Ascending aorta (tissue), 2 donors: Measurements from ENCODE around the gene SLC1A2. TPM values are rescaled to one million over a fixed set of nuclear protein-coding genes. Genes with fewer than 3 reads are reported as not detected.

Experiments
- DNase-seq, 2 donors: peaks; one replicate each; pipeline ENCODE4 v3.0.0-alpha.2; 2019; ENCODE audit warnings: low spot score in 2 of 2
- H3K27ac ChIP-seq, 2 donors: fragments of 200-600 bp; sonication (generic); one replicate each; pipeline ENCODE4 v1.5.1; 2016 to 2017; ENCODE audit warnings: mild to moderate bottlenecking in 1 of 2
- H3K27me3 ChIP-seq: fragments of 200-600 bp; sonication (generic); one replicate; pipeline ENCODE4 v1.5.1; 2017
- H3K36me3 ChIP-seq, 2 donors: fragments of 200-600 bp; sonication (generic); one replicate each; pipeline ENCODE4 v1.5.1; 2016
- H3K4me1 ChIP-seq, 2 donors: fragments of 200-600 bp; sonication (generic); one replicate each; pipeline ENCODE4 v1.5.1; 2016 to 2017; ENCODE audit warnings: mild to moderate bottlenecking in 1 of 2
- H3K4me3 ChIP-seq, 2 donors: fragments of 200-600 bp; sonication (generic); one replicate each; pipeline ENCODE4 v1.5.1; 2016 to 2017; ENCODE audit warnings: mild to moderate bottlenecking in 1 of 2
- H3K9me3 ChIP-seq, 2 donors: fragments of 200-600 bp; sonication (generic); one replicate each; pipeline ENCODE4 v1.5.1; 2016
- CTCF ChIP-seq, 3 experiments: fragments of 200-600 bp in 2 of 3; fragments of 450-650 bp in 1 of 3; sonication (generic) in 2 of 3; IDR thresholded peaks; one replicate each; pipeline ENCODE4 v1.5.1; 2016 to 2019; ENCODE audit warnings: antibody characterized with exemption in 3 of 3, mild to moderate bottlenecking in 1 of 3, moderate library complexity in 1 of 3
- intact Hi-C: fragments of 100-400 bp; cut with DNase I; formaldehyde crosslinking; loops from one replicate; pipeline ENCODE4 v1.15.1; 2023
- total RNA-seq: library from RNA; depleted of rRNA; stranded (reverse); fragments of >200 nt; gene quantifications from one replicate; pipeline ENCODE4 v1.1.0, GENCODE V29; 2016

Gene SLC1A2
- total RNA-seq, 1 donor from 2014 or later = 0.32 TPM

GRCh38 chr11:35362521-35362980 is 56.8 kb downstream of the SLC1A2 start:
- peaks cover 5 to 33% of the 10 kb centered on the region in 2 donors for H3K4me1 ChIP-seq
- no peak for TF ChIP-seq CTCF (IDR thresholded peaks at IDR 0.05)
- no peaks in the 10 kb centered on the region for H3K36me3 ChIP-seq
- intact Hi-C loops = loop anchor here (5.0 to 10.0 kb wide), 2 partner anchors 80 to 1098 kb away; no protein-coding TSS in a partner anchor
- peak overlapping the region in 1 of 2 donors; percentile 73 for H3K27ac ChIP-seq
- no peak overlapping the region for H3K4me3 ChIP-seq
- no peaks in the 10 kb centered on the region for H3K9me3 ChIP-seq
- no peak for DNase-seq
- no peaks in the 10 kb centered on the region for H3K27me3 ChIP-seq

- Histone ChIP-seq H3K36me3 (no peaks in the 10 kb centered on the region), H3K4me3 (no peak overlapping the region), H3K27me3 (no peaks in the 10 kb centered on the region), H3K27ac (peak overlapping the region; percentile 2 to 65), H3K9me3 (no peaks in the 10 kb centered on the region), H3K4me1 (peaks cover 5 to 28% of the 10 kb centered on the region in 2 donors)
- DNase-seq = no peak
- intact Hi-C loops = loop anchor here (5.0 to 10.0 kb wide), 2 partner anchors 78 to 1095 kb away; no protein-coding TSS in a partner anchor
- no peak for TF ChIP-seq CTCF (IDR thresholded peaks at IDR 0.05)
Measured at GRCh38 chr11:35360055-35360530, 59.3 kb downstream of the SLC1A2 start.

DNA sequence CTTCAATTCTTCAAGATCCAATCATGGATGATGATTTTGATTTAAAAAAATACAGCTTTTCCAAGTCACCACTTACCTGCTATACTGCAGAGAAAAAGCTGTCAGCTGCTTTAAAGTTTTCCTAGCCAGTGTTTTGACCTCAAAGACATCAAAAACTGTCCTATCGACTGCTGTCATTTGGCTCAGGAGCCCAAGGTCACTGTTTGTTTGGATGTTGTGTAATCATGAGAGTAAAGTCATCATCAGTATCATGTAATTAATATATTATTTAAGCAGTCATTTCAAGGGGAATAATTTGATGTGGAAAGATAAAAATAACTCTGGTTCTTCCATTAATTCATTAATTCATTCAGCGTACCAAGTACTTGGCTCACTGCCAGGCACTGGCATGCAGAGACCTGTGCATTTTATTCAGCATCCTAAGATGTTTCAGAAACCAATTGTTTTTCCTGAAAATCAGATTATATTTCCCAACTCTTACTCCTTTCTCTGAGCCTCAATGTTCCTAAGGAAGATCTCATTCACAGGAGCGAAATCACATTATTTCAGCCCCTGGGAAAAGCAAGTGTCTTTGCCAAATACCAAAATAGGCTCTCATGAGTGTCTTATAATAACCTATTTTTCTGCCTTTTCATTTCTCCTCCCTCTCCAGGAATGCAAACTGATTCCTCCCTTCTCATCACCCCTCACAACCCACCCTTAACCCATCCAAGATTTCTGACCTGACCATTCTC is 59.9 kb downstream of the SLC1A2 start:
- Histone ChIP-seq H3K27me3 (no peaks in the 10 kb centered on the region), H3K36me3 (no peaks in the 10 kb centered on the region), H3K4me3 (no peak overlapping the region), H3K27ac (peak overlapping the region; percentile 2 to 65), H3K4me1 (peaks cover 5 to 23% of the 10 kb centered on the region in 2 donors), H3K9me3 (no peaks in the 10 kb centered on the region)
- no peak for DNase-seq
- intact Hi-C loops = loop anchor here (5.0 to 10.0 kb wide), 2 partner anchors 77 to 1095 kb away; no protein-coding TSS in a partner anchor
- TF ChIP-seq CTCF (IDR thresholded peaks at IDR 0.05) = no peak

- intact Hi-C loops = no loop called here
- TF ChIP-seq CTCF (IDR thresholded peaks at IDR 0.05) = no peak
- Histone ChIP-seq H3K4me3 (no peak overlapping the region), H3K27me3 (no peaks in the 10 kb centered on the region), H3K27ac (no peak overlapping the region), H3K9me3 (no peaks in the 10 kb centered on the region), H3K4me1 (peaks cover 0 to 17% of the 10 kb centered on the region in 2 donors), H3K36me3 (no peaks in the 10 kb centered on the region)
- no peak for DNase-seq
Measured at GRCh38 chr11:35358391-35358790, 61.0 kb downstream of the SLC1A2 start.

DNA sequence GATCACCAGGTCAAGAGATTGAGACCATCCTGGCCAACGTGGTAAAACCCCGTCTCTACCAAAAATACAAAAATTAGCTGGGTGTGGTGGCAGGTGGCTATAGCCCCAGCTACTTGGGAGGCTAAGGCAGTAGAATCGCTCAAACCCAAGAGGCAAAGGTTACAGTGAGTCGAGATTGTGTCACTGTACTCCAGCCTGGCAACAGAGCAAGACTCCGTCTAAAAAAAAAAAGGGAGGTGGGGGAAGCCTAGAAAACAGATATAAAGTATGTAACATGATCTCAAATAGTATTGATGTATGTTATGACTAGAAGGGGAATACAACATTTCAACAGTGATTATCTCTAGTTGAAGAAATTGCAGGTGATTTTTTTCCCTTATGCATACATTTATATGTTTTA is 61.4 kb downstream of the SLC1A2 start:
- Histone ChIP-seq H3K9me3 (no peaks in the 10 kb centered on the region), H3K27me3 (no peaks in the 10 kb centered on the region), H3K4me3 (no peak overlapping the region), H3K27ac (no peak overlapping the region), H3K36me3 (no peaks in the 10 kb centered on the region), H3K4me1 (peaks cover 0 to 13% of the 10 kb centered on the region in 2 donors)
- no peak for TF ChIP-seq CTCF (IDR thresholded peaks at IDR 0.05)
- intact Hi-C loops = no loop called here
- DNase-seq = no peak
